A673 (cell line): ENCODE results near the gene PPFIA2. TPM values are rescaled to one million over a fixed set of nuclear protein-coding genes. Genes with fewer than 3 reads are reported as not detected.

Experiments
- BruUV-seq: library from RNA; stranded (reverse); fragments of 400-500 nt; replicated peaks from 2 replicates; lab custom pipeline; 2021; lab: Mats Ljungman, UMichigan
- CTCF ChIA-PET: fragments of 300-600 bp; sonication (Branson Sonifier 250); formaldehyde crosslinking; loops from one replicate; lab custom pipeline; 2022; ENCODE audit warnings: antibody characterized with exemption; lab: Charles Lee
- POLR2A ChIA-PET: fragments of 300-600 bp; sonication (Branson Sonifier 250); formaldehyde crosslinking; loops from one replicate; lab custom pipeline; 2022; ENCODE audit warnings: antibody characterized with exemption; ENCODE audit not compliant: low non-redundant PET; lab: Charles Lee
- DNase-seq: peaks from one replicate; pipeline ENCODE4 v3.0.0-alpha.2; 2015; ENCODE audit warnings: low spot score
- H3K27ac ChIP-seq: fragments of 200-600 bp; sonication (generic); 2 replicates; pipeline ENCODE4 v1.5.1; 2016; ENCODE audit warnings: mixed run types, low read depth, mild to moderate bottlenecking, mixed read lengths, antibody characterized with exemption, low read length; ENCODE audit not compliant: poor library complexity, severe bottlenecking
- H3K27me3 ChIP-seq: fragments of 200-600 bp; sonication (generic); replicated peaks from 2 replicates; pipeline ENCODE4 v1.6.1; 2017; ENCODE audit warnings: mixed run types, low read depth, mild to moderate bottlenecking, mixed read lengths, antibody characterized with exemption, low read length; ENCODE audit not compliant: insufficient read depth, poor library complexity
- H3K36me3 ChIP-seq: fragments of 200-600 bp; sonication (generic); 2 replicates; pipeline ENCODE4 v1.6.1; 2016; ENCODE audit warnings: mixed run types, mild to moderate bottlenecking, mixed read lengths, antibody characterized with exemption, low read length; ENCODE audit not compliant: insufficient read depth, poor library complexity, severe bottlenecking
- H3K4me1 ChIP-seq: fragments of 200-600 bp; sonication (generic); 2 replicates; pipeline ENCODE4 v1.6.1; 2017; ENCODE audit warnings: mixed run types, mild to moderate bottlenecking, mixed read lengths, antibody characterized with exemption, low read length; ENCODE audit not compliant: insufficient read depth, poor library complexity, severe bottlenecking
- H3K4me3 ChIP-seq: fragments of 200-600 bp; sonication (generic); 2 replicates; pipeline ENCODE4 v1.5.1; 2016; ENCODE audit warnings: low read depth, mixed run types, mild to moderate bottlenecking, mixed read lengths, low read length; ENCODE audit not compliant: poor library complexity, severe bottlenecking
- H3K9me3 ChIP-seq: fragments of 200-600 bp; sonication (generic); 2 replicates; pipeline ENCODE4 v1.6.1; 2016; ENCODE audit warnings: mixed run types, low read depth, mild to moderate bottlenecking, mixed read lengths, antibody characterized with exemption, low read length; ENCODE audit not compliant: poor library complexity, severe bottlenecking
- EZH2 ChIP-seq: fragments of 200-600 bp; sonication (generic); IDR thresholded peaks from 2 replicates; pipeline ENCODE4 v1.6.1; 2017; ENCODE audit warnings: borderline replicate concordance, low read depth, mild to moderate bottlenecking, mixed read lengths, antibody characterized with exemption, low read length; ENCODE audit not compliant: poor library complexity, severe bottlenecking
- intact Hi-C: fragments of 100-400 bp; cut with micrococcal nuclease; formaldehyde crosslinking; loops from one replicate; pipeline ENCODE4 v1.10.0; 2022; ENCODE audit not compliant: unreplicated experiment
- total RNA-seq: library from RNA; stranded (reverse); gene quantifications from 2 replicates; pipeline ENCODE4 v1.2.3, GENCODE V29; 2021
- TF ChIP-seq, protein P1 (sequence below): fragments of 300-800, 200-600 bp; sonication (generic); conservative IDR thresholded peaks from 2 replicates; pipeline ENCODE4 v1.5.1; 2017; ENCODE audit warnings: low read depth, mild to moderate bottlenecking, antibody characterized with exemption, low read length, moderate library complexity, mixed read lengths

PPFIA2 gene
- total RNA-seq, 1 experiment from 2014 or later = 0.52 TPM

DNA sequence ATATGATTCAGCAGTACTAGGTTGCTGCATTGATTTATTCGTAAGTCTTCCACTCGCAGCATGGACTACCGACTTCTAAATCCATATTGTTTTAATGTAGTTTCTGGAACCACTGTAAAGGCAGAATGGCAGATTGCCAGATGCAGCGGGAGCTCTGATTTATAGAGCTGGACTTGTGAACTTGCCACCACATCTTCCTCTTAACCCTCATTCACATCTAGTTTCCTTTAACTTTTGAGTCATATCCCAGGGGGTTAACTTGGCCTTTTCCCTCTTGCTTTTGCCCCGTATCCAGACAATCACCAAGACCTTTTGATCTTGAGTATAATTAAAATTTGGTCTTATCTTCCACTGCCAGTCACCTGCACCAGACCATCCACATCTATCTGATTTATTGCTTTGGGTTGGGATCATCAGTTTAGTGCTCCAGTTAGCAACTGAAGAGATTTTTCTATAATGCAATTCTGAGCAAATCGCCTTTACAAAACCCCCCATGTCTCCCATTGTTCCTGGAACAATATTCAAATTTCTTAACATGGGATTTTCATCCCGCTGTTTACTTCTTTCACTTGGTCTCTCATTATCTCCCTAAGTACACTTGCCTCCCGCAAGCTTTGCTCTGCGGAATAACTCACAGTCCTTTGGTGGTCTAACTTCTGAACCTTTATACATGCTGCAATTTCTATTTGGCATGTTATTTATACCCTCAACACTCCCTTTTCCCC lies 550.8 kb downstream of the PPFIA2 start:
- TF ChIP-seq EZH2 = no peak
- TF ChIP-seq, protein P1, sequence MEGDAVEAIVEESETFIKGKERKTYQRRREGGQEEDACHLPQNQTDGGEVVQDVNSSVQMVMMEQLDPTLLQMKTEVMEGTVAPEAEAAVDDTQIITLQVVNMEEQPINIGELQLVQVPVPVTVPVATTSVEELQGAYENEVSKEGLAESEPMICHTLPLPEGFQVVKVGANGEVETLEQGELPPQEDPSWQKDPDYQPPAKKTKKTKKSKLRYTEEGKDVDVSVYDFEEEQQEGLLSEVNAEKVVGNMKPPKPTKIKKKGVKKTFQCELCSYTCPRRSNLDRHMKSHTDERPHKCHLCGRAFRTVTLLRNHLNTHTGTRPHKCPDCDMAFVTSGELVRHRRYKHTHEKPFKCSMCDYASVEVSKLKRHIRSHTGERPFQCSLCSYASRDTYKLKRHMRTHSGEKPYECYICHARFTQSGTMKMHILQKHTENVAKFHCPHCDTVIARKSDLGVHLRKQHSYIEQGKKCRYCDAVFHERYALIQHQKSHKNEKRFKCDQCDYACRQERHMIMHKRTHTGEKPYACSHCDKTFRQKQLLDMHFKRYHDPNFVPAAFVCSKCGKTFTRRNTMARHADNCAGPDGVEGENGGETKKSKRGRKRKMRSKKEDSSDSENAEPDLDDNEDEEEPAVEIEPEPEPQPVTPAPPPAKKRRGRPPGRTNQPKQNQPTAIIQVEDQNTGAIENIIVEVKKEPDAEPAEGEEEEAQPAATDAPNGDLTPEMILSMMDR = no peak
- intact Hi-C loops = no loop called here
- BruUV-seq = no TSS peak
- peak; percentile 65 for DNase-seq
- no peaks in the 10 kb centered on the region for H3K36me3 ChIP-seq
- CTCF ChIA-PET = no interaction called here
- no peaks in the 10 kb centered on the region for H3K9me3 ChIP-seq
- H3K4me1 ChIP-seq = peaks cover 62% of the 10 kb centered on the region
- no peaks in the 10 kb centered on the region for H3K27me3 ChIP-seq
- no peak overlapping the region for H3K4me3 ChIP-seq
- no peak overlapping the region for H3K27ac ChIP-seq
- POLR2A ChIA-PET = interaction anchor here (0.6 to 0.7 kb wide), 2 partner anchors 114 to 187 kb away, joined by 3 to 4 read pairs; no protein-coding TSS in a partner anchor
